SU-DHL-6 (cell line): ENCODE measurements around the gene TMEM202.

ENCODE experiments used
- CTCF ChIP-seq: fragments of 200-600 bp; sonication (generic); IDR thresholded peaks from one replicate; pipeline ENCODE4 v1.5.1; 2017; ENCODE audit warnings: antibody characterized with exemption, mild to moderate bottlenecking, low read length, moderate library complexity; ENCODE audit not compliant: insufficient read depth, poor library complexity, severe bottlenecking
- EZH2phosphoT487 ChIP-seq: fragments of 200-600 bp; sonication (generic), shearing (Covaris generic); conservative IDR thresholded peaks from 2 replicates; pipeline ENCODE4 v1.6.1; 2018; ENCODE audit warnings: mild to moderate bottlenecking, antibody characterized with exemption, low read length, moderate library complexity, mixed read lengths

GRCh38 chr15:72451224-72451623, 53.1 kb downstream of the TMEM202 start:
- TF ChIP-seq CTCF (no peak), EZH2phosphoT487 (no peak)
